Activated T-helper 2 cell treated with anti-CD3 and anti-CD28 coated beads, Interferon-gamma antibody, Interleukin-2, Interleukin-4, amounts not matched to agents 10 μg/mL and 5 μg/mL and 100 μg/mL, durations not matched to agents 14 hours and 24 hours and 36 hours (primary cell): ENCODE measurements around the gene YY1. TPM values are rescaled to one million over a fixed set of nuclear protein-coding genes. Genes with fewer than 3 reads are reported as not detected.
"Not testable (repeated sequence)": the region's sequence is repeated elsewhere in the genome, so short reads cannot be mapped to it uniquely, and the experiment has no call there.

ENCODE experiments used
- DNase-seq: peaks from one replicate; pipeline ENCODE4 v3.0.0; 2021; ENCODE audit warnings: low spot score
- H3K27ac Mint-ChIP-seq: one replicate; pipeline ENCODE4 v1.8.0; 2021; ENCODE audit warnings: mixed read lengths
- H3K27me3 Mint-ChIP-seq: one replicate; pipeline ENCODE4 v1.8.0; 2021; ENCODE audit warnings: low read depth, mixed read lengths
- H3K36me3 Mint-ChIP-seq: one replicate; pipeline ENCODE4 v1.8.0; 2021; ENCODE audit warnings: low read depth, mixed read lengths
- H3K4me1 Mint-ChIP-seq: one replicate; pipeline ENCODE4 v1.8.0; 2021; ENCODE audit warnings: low read depth, mixed read lengths
- H3K4me3 Mint-ChIP-seq: one replicate; pipeline ENCODE4 v1.8.0; 2021; ENCODE audit warnings: low read depth, mild to moderate bottlenecking, moderate library complexity, mixed read lengths
- H3K9me3 Mint-ChIP-seq: one replicate; pipeline ENCODE4 v1.8.0; 2021; ENCODE audit warnings: mixed read lengths
- intact Hi-C: fragments of 100-400 bp; cut with micrococcal nuclease; formaldehyde crosslinking; loops from one replicate; pipeline ENCODE4 v1.15.1; 2023
- total RNA-seq: library from RNA; stranded (reverse); gene quantifications from 2 replicates; pipeline ENCODE4 v1.2.3, GENCODE V29; 2022

YY1 gene
- total RNA-seq, 1 donor from 2014 or later: 105 TPM

DNA sequence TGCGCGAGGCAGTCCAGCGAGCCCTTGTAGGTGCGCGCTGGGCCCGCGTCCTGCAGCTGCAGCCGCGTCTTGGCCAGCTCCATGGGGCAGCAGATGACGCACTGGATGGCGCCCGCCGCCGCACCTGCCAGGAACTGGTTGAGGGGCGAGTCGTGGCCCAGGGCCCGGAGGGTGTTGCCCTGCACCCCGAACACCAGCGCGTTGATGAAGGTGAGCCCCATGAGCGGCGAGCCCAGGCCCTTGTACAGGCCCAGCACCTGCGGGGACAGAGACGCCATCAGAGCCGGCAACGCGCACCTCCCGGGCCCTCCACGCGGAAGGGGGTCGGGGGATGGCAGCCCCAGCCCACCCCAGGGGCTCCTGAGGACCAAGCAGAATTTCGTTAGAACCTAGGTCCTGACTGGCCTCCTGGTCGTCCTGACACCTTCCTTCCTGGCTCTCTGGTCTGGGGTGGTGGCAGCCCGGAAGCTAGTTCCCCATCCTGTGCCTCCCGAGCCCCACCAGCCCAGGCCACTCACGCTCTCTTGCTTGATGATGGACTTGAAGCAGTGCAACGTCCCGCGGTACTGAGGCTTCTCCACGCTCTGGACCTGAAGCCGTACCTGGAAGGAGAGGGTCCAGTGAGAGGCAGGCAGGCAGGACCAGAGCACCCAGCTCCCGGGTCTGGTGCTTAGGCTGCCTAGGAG is 54.0 kb downstream of the YY1 start:
- no peak for DNase-seq
- Mint-ChIP-seq H3K9me3 (no peaks in the 10 kb centered on the region), H3K4me3 (no peak overlapping the region), H3K4me1 (no peaks in the 10 kb centered on the region), H3K27ac (no peak overlapping the region), H3K27me3 (no peaks in the 10 kb centered on the region), H3K36me3 (no peaks in the 10 kb centered on the region)
- intact Hi-C loops: no loop called here

DNA sequence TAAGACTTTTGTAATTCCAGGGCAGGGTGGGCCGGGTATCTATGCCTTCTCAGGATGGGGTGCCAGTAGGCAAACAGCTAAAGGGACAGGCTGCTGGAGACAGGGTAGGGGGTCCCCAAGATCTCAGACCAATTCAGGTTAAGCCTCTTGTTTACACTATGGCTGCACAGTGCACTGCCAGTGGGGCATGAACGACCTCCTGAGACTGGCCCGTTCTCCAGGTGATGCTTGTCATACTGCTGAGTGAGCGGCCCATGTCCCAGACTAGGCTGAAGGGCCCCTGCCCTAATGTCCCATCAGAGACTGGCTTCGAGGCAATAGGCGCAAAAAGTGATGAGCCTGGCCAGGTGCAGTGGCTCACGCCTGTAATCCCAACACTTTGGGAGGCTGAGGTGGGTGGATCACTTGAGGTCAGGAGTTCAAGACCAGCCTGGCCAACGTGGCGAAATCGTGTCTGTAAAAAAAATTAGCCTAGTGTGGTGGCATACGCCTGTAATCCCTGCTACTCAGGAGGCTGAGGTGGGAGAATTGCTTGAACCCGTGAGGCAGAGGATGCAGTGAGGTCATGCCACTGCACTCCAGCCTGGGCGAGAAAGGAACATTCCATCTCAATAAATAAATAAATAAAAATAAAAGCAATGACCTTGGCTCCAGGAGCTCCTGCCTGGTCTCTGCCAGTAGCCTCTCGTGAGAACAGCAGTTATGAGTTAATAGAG is 54.7 kb downstream of the YY1 start:
- H3K27ac Mint-ChIP-seq: no peak overlapping the region
- no peak overlapping the region for H3K4me3 Mint-ChIP-seq
- H3K27me3 Mint-ChIP-seq: no peaks in the 10 kb centered on the region
- intact Hi-C loops: no loop called here
- DNase-seq: no peak
- no peaks in the 10 kb centered on the region for H3K36me3 Mint-ChIP-seq
- peaks cover 1% of the 10 kb centered on the region for H3K4me1 Mint-ChIP-seq
- no peaks in the 10 kb centered on the region for H3K9me3 Mint-ChIP-seq

DNA sequence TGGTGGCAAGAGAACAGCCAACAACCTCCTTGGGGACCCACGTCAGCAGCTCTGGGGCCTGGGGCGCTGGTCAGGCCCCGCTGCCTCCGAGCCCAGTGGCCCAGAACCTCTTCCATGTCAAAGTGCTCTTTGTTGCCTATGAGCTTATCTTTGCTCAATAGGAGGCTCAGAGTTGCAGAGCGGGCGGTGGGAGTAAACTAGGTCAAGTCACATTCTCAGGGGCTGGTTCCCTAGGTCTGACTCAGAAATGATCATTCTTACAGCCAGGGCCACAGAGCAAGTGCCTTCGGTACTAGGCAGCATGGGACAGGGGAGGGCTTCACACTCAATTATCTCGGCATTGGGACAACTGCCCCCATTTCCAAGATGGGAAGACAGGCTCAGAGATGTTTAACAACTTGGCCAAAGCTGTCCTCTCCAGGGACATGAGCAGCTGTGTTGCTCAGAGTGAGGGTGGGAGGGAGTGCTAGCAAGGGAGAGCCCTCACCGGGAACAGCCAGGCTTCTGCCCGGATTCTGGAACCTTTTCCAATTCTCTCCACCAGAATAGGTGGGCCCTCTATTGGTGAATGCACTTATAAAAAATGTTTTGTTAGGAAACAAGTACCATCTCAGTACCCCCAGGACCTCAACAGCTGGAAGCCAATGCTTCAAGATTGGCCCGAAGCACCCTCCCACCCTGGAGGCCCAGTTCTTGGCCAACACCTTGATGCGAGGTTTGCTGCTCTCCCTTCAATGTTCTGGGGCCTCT is 55.4 kb downstream of the YY1 start:
- Mint-ChIP-seq H3K9me3 (no peaks in the 10 kb centered on the region), H3K27ac (no peak overlapping the region), H3K27me3 (no peaks in the 10 kb centered on the region), H3K36me3 (no peaks in the 10 kb centered on the region), H3K4me3 (no peak overlapping the region), H3K4me1 (peaks cover 1% of the 10 kb centered on the region)
- DNase-seq: no peak
- intact Hi-C loops: no loop called here

DNA sequence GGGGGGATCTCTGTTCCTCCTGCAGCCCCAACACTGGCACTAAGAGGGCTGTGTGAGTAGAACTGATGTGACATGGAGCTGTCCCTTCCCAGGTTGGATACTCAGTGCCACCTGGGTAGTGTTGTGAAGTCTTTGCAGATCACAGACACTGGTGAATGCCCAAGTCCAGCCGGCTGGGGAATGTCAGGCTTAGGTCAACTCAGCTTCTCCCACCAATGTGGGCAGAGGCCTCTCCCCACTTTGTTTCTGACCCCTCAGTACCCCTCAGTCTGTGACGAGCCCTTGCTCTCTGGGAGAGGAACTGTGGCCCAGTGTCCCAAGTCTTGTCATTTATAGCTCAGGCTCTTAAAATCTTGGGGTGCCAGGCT is 56.0 kb downstream of the YY1 start:
- Mint-ChIP-seq H3K4me1 (peaks cover 1% of the 10 kb centered on the region), H3K27me3 (no peaks in the 10 kb centered on the region), H3K27ac (no peak overlapping the region), H3K4me3 (no peak overlapping the region), H3K36me3 (no peaks in the 10 kb centered on the region), H3K9me3 (no peaks in the 10 kb centered on the region)
- intact Hi-C loops: no loop called here
- DNase-seq: no peak

DNA sequence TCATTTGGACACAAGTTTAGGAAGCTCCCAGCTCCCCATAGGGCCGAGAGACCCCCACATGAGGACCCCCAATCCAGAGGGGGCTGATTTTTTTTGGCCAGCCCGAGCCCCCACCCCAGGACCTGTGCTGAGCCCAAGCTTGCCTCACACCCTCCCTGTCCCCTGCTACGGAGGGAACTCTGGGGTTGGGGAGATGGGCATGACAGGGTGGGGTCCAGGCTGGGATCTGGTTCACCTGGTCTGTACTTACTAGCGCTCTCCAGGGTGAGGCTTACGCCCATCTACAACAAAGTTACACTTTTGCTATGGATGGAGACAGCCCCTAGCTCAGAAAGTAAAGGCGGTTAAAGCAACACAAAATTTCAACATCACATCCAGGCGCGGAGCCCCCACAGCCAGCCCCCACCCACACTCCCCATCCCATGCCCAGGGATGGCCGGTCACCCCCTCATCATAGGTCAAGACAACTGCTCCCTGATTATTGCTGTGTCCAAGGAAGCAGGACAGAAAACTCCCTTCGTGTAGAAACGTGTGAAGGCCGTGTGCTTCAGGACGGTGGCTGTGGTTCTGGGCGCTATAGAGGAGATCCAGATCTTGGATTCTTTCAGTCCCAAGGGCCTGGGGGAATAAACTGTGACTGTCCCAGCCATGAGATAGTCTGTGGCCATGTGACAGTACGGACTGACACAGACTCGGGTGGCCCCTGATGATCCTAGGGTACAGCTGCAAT is 56.6 kb downstream of the YY1 start:
- Mint-ChIP-seq H3K9me3 (no peaks in the 10 kb centered on the region), H3K36me3 (no peaks in the 10 kb centered on the region), H3K27me3 (no peaks in the 10 kb centered on the region), H3K4me1 (peaks cover 1% of the 10 kb centered on the region), H3K4me3 (no peak overlapping the region), H3K27ac (no peak overlapping the region)
- no peak for DNase-seq
- intact Hi-C loops: no loop called here

DNA sequence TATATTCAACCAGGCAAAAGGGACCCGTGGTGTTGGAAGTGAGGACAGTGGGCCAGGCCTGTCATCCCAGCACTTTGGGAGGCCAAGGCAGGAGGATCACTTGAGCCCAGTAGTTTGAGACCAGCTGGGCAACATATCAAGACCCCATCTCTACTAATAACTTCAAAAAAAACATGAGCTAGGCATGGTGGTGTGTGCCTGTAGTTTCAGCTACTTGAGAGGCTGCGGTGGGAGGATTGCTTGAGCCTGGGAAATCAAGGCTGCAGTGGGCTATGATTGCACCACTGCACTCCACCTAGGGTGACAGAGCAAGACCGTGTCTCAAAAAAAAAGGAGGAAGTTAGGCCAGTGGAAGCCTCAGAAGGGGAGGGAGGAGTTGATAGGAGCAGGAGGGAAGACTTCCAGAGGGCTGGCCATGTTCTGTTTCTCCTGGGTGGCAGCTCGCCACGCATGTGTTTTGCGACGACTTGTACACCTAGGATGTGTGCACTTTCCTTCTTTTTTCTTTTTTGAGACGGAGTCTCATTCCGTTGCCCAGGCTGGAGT is 57.2 kb downstream of the YY1 start:
- intact Hi-C loops: no loop called here
- H3K4me1 Mint-ChIP-seq: peaks cover 1% of the 10 kb centered on the region

DNA sequence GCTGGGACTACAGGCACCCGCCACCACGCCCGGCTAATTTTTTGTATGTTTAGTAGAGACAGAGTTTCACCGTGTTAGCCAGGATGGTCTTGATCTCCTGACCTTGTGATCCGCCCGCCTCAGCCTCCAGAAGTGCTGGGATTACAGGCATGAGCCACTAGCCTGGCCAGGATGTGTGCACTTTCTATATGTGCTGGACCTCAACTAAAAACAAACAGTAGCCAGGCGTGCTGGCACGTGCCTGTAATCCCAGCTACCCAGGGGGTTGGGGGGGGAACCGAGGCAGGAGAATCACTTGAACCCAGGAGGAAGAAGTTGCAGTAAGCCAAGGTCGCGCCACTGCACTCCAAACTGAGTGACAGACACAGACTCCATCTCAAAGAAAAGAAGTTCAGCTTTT is 57.8 kb downstream of the YY1 start:
- H3K4me1 Mint-ChIP-seq, H3K9me3 Mint-ChIP-seq, H3K4me3 Mint-ChIP-seq, intact Hi-C loops, H3K36me3 Mint-ChIP-seq, H3K27ac Mint-ChIP-seq, H3K27me3 Mint-ChIP-seq, DNase-seq: not testable (repeated sequence)

More for the DNA sequence above, 57.2 kb downstream of the YY1 start:
- Mint-ChIP-seq H3K9me3 (no peaks in the 10 kb centered on the region), H3K4me3 (no peak overlapping the region), H3K27ac (no peak overlapping the region), H3K27me3 (no peaks in the 10 kb centered on the region), H3K36me3 (no peaks in the 10 kb centered on the region)
- no peak for DNase-seq

DNA sequence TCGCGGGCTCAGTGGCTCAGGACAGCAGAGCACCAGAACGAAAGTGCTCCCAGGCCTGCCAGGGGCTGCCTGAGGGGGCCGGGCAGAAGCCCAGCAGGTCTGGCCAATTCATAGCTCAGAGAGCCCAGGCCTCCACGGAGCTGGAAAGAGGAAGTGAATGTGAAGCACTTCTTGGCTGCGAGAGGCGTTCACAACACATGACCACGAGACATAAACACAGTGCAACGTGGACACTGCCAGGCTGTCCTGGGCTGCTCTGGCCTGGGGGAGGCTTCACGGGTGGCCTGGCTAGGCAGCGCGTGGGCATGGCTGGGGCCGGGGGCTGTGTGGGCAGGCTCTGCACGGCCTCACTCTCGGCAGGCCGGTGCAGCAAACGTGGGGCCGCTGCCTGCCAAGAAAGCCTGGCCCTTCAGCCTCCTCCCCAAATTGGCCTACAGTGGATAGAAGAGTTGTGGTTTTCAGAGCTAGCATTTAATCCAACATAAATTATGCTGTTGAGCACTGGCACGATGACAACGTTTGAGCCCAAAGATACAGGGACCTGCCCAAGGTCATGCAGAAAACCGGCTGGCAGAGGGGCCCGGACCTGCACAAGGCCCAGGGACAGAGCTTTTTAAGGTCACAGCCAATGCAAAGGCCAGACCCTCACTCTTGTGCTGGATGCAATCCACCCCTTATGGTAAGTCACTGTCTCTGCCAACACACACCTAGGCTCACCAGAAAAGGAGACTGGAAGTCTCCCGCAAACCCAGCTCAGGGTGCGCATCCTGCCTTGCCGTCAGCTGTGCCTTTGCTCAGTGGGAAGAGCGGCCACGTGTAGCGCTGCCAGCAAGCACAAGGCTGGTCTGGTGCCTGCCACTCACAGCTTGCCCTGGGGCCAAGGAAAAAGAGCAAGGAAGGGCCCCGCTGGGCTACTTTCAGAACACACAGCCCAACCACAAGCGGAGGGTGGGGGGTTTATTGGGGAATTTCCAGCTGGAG is 58.7 kb downstream of the YY1 start:
- intact Hi-C loops: no loop called here
- Mint-ChIP-seq H3K27ac (no peak overlapping the region), H3K4me1 (peaks cover 2% of the 10 kb centered on the region)

DNA sequence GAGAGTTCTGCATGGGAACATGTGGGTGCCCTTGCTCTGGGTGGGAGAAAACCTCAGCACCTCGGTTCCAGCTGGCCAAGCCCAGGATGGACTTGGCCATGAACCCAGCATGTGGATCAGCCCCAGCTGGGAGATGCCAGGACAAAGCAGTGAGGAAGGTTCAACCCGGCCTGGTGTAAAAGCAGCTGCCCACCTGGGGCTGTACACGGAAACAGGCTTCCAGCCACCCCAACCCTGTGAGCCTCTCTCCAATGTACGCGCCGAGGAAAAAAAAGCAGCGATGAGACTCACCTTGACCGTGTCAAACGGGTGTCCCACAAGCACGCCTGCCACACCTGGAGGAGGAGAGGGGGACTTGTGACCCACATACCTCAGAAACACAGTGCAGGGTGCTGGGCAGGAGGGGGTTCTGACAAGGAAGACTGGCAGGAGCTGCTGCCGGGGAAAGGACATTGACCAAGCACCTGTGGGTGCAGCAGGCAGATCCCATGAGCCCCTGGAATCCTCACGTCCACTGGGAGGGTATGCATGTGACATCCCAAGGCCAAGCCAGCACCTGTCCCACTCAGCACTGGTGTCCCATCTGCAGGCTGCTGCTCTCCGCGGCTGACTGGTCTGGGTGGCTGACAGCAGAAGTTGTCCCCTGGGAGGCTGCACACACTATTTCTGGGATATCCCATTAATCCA is 59.8 kb downstream of the YY1 start:
- no peak for DNase-seq
- no peak overlapping the region for H3K4me3 Mint-ChIP-seq
- no peaks in the 10 kb centered on the region for H3K36me3 Mint-ChIP-seq

More for the DNA sequence above, 58.7 kb downstream of the YY1 start:
- Mint-ChIP-seq H3K4me3 (no peak overlapping the region), H3K9me3 (no peaks in the 10 kb centered on the region), H3K36me3 (no peaks in the 10 kb centered on the region), H3K27me3 (no peaks in the 10 kb centered on the region)
- DNase-seq: no peak

DNA sequence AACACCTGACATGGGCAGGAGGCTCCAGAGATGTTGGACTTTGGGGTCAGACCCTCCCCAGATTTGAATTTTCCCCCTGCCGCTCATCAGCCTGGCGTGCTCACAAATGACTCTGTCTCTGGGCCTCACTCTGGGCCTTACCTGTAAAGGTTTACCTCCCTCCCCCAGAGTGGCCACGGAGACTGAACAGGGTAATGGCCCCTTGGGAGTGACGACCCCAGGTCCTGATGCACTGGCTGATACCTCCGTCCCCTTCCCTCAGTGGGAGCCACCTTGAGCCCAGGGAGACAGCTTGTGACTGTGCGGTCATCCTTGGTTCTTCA is 60.3 kb downstream of the YY1 start:
- Mint-ChIP-seq H3K36me3 (no peaks in the 10 kb centered on the region), H3K9me3 (no peaks in the 10 kb centered on the region), H3K4me3 (no peak overlapping the region), H3K27me3 (no peaks in the 10 kb centered on the region), H3K27ac (no peak overlapping the region), H3K4me1 (peaks cover 9% of the 10 kb centered on the region)
- no peak for DNase-seq
- intact Hi-C loops: no loop called here

More for the DNA sequence above, 59.8 kb downstream of the YY1 start:
- Mint-ChIP-seq H3K4me1 (peaks cover 9% of the 10 kb centered on the region), H3K27me3 (no peaks in the 10 kb centered on the region), H3K27ac (no peak overlapping the region), H3K9me3 (no peaks in the 10 kb centered on the region)
- intact Hi-C loops: no loop called here

DNA sequence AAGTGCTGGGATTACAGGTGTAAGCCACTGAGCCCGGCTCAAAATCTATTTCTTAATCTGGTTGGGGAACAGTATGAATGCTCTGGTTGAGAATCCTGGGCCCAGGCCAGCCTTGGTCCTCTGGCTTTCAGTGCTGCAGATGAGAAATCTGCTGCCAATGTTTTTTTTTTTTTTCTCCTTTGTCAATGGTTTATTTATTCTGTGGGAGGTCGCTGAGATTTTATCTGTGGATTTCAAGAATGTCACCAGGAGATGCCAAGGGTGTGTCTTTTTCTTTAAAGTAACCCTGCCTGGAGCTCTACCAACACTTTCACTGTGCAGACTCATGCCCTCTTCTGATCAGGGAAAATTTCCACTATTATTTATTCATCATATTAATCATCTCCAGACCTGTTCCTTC is 63.7 kb downstream of the YY1 start:
- no peak for DNase-seq
- H3K27me3 Mint-ChIP-seq: peaks cover 6% of the 10 kb centered on the region
- peaks cover 16% of the 10 kb centered on the region for H3K4me1 Mint-ChIP-seq
- intact Hi-C loops: no loop called here
- H3K36me3 Mint-ChIP-seq: no peaks in the 10 kb centered on the region
- no peak overlapping the region for H3K27ac Mint-ChIP-seq
- H3K4me3 Mint-ChIP-seq: no peak overlapping the region
- H3K9me3 Mint-ChIP-seq: no peaks in the 10 kb centered on the region
